HG02970 (cell line): ENCODE data around the gene RESF1.
"Not testable (repeated sequence)": the region's sequence is repeated elsewhere in the genome, so short reads cannot be mapped to it uniquely, and the experiment has no call there.

Source experiments
- ATAC-seq: cut with Tn5 transposase; IDR thresholded peaks from one replicate; pipeline ENCODE4 v1.9.1; 2021; ENCODE audit warnings: mild to moderate bottlenecking, moderate library complexity, moderate number of reproducible peaks; ENCODE audit not compliant: unreplicated experiment, low FRiP score

The RESF1 gene

GRCh38 chr12:31959161-31959700, at the start of gene RESF1:
RESF1 (plus strand) TSS chr12:31959415; CDS start chr12:31980956, 21,541 bp downstream.
- peak; percentile 75 for ATAC-seq

- no peak for ATAC-seq
Observed at GRCh38 chr12:31914927-31915326, 44.3 kb upstream of the RESF1 start.

GRCh38 chr12:31915446-31915845, 43.8 kb upstream of the RESF1 start:
- no peak for ATAC-seq

- no peak for ATAC-seq
Observed at GRCh38 chr12:31922341-31923062, 36.7 kb upstream of the RESF1 start.

GRCh38 chr12:31923063-31923412, 36.2 kb upstream of the RESF1 start:
- no peak for ATAC-seq

GRCh38 chr12:31928246-31929026, 30.8 kb upstream of the RESF1 start:
- no peak for ATAC-seq

- ATAC-seq: no peak
Observed at GRCh38 chr12:31929027-31929526, 30.1 kb upstream of the RESF1 start.

GRCh38 chr12:31931796-31932715, 27.2 kb upstream of the RESF1 start:
- no peak for ATAC-seq

- no peak for ATAC-seq
Observed at GRCh38 chr12:31944299-31944698, 14.9 kb upstream of the RESF1 start.

- no peak for ATAC-seq
Observed at GRCh38 chr12:31947971-31948370, 11.2 kb upstream of the RESF1 start.

- ATAC-seq: not testable (repeated sequence)
Observed at GRCh38 chr12:31948697-31949359, 10.4 kb upstream of the RESF1 start.

- no peak for ATAC-seq
Observed at GRCh38 chr12:31950088-31950487, 9.1 kb upstream of the RESF1 start.

- ATAC-seq: no peak
Observed at GRCh38 chr12:31950492-31950891, 8.7 kb upstream of the RESF1 start.

GRCh38 chr12:31951008-31951407, 8.2 kb upstream of the RESF1 start:
- ATAC-seq: no peak

- ATAC-seq: no peak
Observed at GRCh38 chr12:31951939-31952338, 7.3 kb upstream of the RESF1 start.

- ATAC-seq: no peak
Observed at GRCh38 chr12:31952418-31952817, 6.8 kb upstream of the RESF1 start.

GRCh38 chr12:31954925-31955858, 4.0 kb upstream of the RESF1 start:
- no peak for ATAC-seq

- no peak for ATAC-seq
Observed at GRCh38 chr12:31958569-31959160, 550 bp upstream of the RESF1 start.
